Choroid plexus epithelial cell (primary cell): ENCODE results near the gene PARD3.

Experiments
- DNase-seq: peaks from one replicate; pipeline ENCODE4 v3.0.0-alpha.2; 2010; ENCODE audit warnings: low read depth
- H3K4me3 ChIP-seq: 2 replicates; pipeline ENCODE4 v1.5.1; 2011; ENCODE audit warnings: low read depth, mild to moderate bottlenecking, control low read depth, low read length, moderate library complexity
- CTCF ChIP-seq: conservative IDR thresholded peaks from 2 replicates; pipeline ENCODE4 v1.5.1; 2011; ENCODE audit warnings: low read depth, mild to moderate bottlenecking, control low read depth, inconsistent platforms, low read length, moderate library complexity

The PARD3 gene

GRCh38 chr10:34816085-34816496 is 995 bp upstream of the PARD3 start:
- no peak for DNase-seq
- peak overlapping the region; percentile 74 for H3K4me3 ChIP-seq
- no peak for TF ChIP-seq CTCF

DNA sequence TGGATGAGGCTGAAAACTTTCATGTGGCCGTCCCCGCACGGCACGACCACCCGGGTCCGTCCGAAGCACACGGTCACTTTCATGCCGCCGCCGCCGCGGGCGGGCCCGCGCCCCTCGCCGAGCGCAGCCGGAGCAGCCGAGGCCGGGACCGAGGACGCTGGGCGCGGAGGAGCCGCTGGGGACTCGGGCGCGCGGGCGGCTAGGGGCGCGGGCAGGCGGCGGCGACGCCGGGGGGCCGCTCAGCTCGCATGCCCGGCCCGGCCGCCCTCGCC is 247 bp downstream of the PARD3 start:
- DNase-seq, result no peak
- no peak for TF ChIP-seq CTCF
- peak overlapping the region; percentile 74 for H3K4me3 ChIP-seq

- no peak for DNase-seq
- TF ChIP-seq CTCF, result no peak
- H3K4me3 ChIP-seq, result peak overlapping the region; percentile 74
Measured at GRCh38 chr10:34814223-34814912, 728 bp downstream of the PARD3 start.

- peak; percentile 48 for DNase-seq
- H3K4me3 ChIP-seq, result peak overlapping the region; percentile 74
- TF ChIP-seq CTCF, result no peak
Measured at GRCh38 chr10:34813626-34814222, 1.4 kb downstream of the PARD3 start.

- TF ChIP-seq CTCF, result no peak
- no peak overlapping the region for H3K4me3 ChIP-seq
- DNase-seq, result no peak
Measured at GRCh38 chr10:34812771-34813170, 2.3 kb downstream of the PARD3 start.

DNA sequence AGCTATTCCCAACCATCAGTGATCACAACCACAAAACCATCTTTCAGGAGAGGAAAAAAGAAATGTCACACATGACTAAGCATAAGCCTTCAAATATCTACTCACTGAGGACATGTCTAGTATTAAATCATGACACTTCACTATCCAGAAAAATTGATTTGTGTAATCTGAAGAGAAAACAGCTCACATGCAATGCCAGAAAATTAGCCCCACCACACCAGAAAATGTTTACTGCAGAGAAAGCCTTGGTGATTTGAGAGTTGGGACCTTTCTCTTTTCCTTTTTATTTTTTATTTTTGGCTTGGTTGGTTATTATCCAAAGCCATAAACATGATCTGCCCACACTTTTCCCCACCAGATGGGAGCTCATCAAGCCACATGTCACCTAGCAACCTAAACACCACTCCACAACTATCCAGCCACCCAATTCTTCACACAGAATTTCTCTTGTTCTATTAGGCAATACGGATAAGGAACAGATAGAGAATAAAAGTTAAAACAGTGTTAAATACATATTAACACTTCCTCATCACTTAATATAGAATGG is 3.1 kb downstream of the PARD3 start:
- TF ChIP-seq CTCF, result no peak
- DNase-seq, result peak; percentile 43
- H3K4me3 ChIP-seq, result no peak overlapping the region
